Spinal cord (tissue), 10 donors: Measurements from ENCODE around the gene DMD. TPM values are rescaled to one million over a fixed set of nuclear protein-coding genes. Genes with fewer than 3 reads are reported as not detected.

Source experiments
- DNase-seq, 6 donors: peaks; one replicate each; pipeline versions ENCODE4 v3.0.0 to v3.0.0-alpha.2; 2013 to 2015; ENCODE audit warnings: low spot score in 6 of 6, low read depth in 4 of 6
- H3K27ac ChIP-seq: one replicate; pipeline ENCODE4 v1.5.1; 2013; ENCODE audit warnings: low read depth, low read length, control low read depth
- H3K27me3 ChIP-seq: one replicate; pipeline ENCODE4 v1.6.1; 2013; ENCODE audit warnings: low read length; ENCODE audit not compliant: control insufficient read depth, insufficient read depth
- H3K36me3 ChIP-seq: one replicate; pipeline ENCODE4 v1.6.1; 2013; ENCODE audit warnings: low read length; ENCODE audit not compliant: control insufficient read depth, insufficient read depth
- H3K4me1 ChIP-seq: one replicate; pipeline ENCODE4 v1.6.1; 2013; ENCODE audit warnings: low read length; ENCODE audit not compliant: control insufficient read depth, insufficient read depth
- H3K4me3 ChIP-seq: one replicate; pipeline ENCODE4 v1.5.1; 2013; ENCODE audit warnings: low read depth, low read length, control low read depth
- H3K9me3 ChIP-seq: one replicate; pipeline ENCODE4 v1.6.1; 2013; ENCODE audit warnings: low read length; ENCODE audit not compliant: control insufficient read depth, insufficient read depth
- WGBS: methylation state at CpG from one replicate; pipeline ENCODE4 v1.1.5; 2013; ENCODE audit warnings: missing lambda C conversion rate; ENCODE audit not compliant: insufficient coverage; 5-methylcytosine and 5-hydroxymethylcytosine counted together
- polyA plus RNA-seq, 2 donors: library from polyadenylated mRNA; unstranded; fragments of 120-200 nt; gene quantifications; one replicate each; pipeline ENCODE4 v1.2.1, GENCODE V29; 2013; ENCODE audit not compliant: insufficient read length in 2 of 2
- total RNA-seq, 2 donors: library from RNA; depleted of rRNA in 1 of 2; stranded (reverse); fragments of 120-200 nt in 1 of 2; fragments of >200 nt in 1 of 2; gene quantifications; one replicate each; pipeline versions ENCODE4 v1.2.3 to v1.2.4, GENCODE V29; 2013 to 2014
- donor health status: healthy.

DMD gene
- total and polyA plus RNA-seq, 4 donors = 28.4 to 112 (median 41.9) TPM

- no peak for DNase-seq
- Histone ChIP-seq H3K4me3 (no peak overlapping the region), H3K4me1 (no peaks in the 10 kb centered on the region), H3K9me3 (no peaks in the 10 kb centered on the region), H3K27me3 (no peaks in the 10 kb centered on the region), H3K27ac (no peak overlapping the region), H3K36me3 (no peaks in the 10 kb centered on the region)
- WGBS = 40% methylated on average over 1 of the region's 2 CpGs
These were observed 1984.1 kb downstream of the DMD start for GRCh38 chrX:31227250-31227649.

GRCh38 chrX:31225819-31226218 is 1985.5 kb downstream of the DMD start:
- WGBS = no CpG with 5 or more reads among the region's 2 CpGs
- Histone ChIP-seq H3K4me1 (no peaks in the 10 kb centered on the region), H3K27me3 (no peaks in the 10 kb centered on the region), H3K27ac (no peak overlapping the region), H3K36me3 (no peaks in the 10 kb centered on the region), H3K4me3 (no peak overlapping the region), H3K9me3 (no peaks in the 10 kb centered on the region)
- DNase-seq = no peak

- Histone ChIP-seq H3K4me1 (no peaks in the 10 kb centered on the region), H3K36me3 (no peaks in the 10 kb centered on the region), H3K9me3 (no peaks in the 10 kb centered on the region), H3K27me3 (peaks cover 2% of the 10 kb centered on the region), H3K4me3 (no peak overlapping the region), H3K27ac (no peak overlapping the region)
- DNase-seq = no peak
- WGBS = no CpG with 5 or more reads among the region's 5 CpGs
These were observed 1986.9 kb downstream of the DMD start for GRCh38 chrX:31224381-31225012.

GRCh38 chrX:31223817-31224216 is 1987.5 kb downstream of the DMD start:
- DNase-seq = no peak
- Histone ChIP-seq H3K27me3 (peaks cover 2% of the 10 kb centered on the region), H3K9me3 (no peaks in the 10 kb centered on the region), H3K4me3 (no peak overlapping the region), H3K36me3 (no peaks in the 10 kb centered on the region), H3K4me1 (no peaks in the 10 kb centered on the region), H3K27ac (no peak overlapping the region)
- WGBS = no CpG with 5 or more reads among the region's 3 CpGs

GRCh38 chrX:31222946-31223345 is 1988.4 kb downstream of the DMD start:
- no peaks in the 10 kb centered on the region for H3K4me1 ChIP-seq
- H3K4me3 ChIP-seq = no peak overlapping the region
- peaks cover 2% of the 10 kb centered on the region for H3K27me3 ChIP-seq
- 20% methylated on average over 1 of the region's 6 CpGs for WGBS
- no peak overlapping the region for H3K27ac ChIP-seq
- no peak for DNase-seq
- H3K9me3 ChIP-seq = no peaks in the 10 kb centered on the region
- H3K36me3 ChIP-seq = no peaks in the 10 kb centered on the region

- Histone ChIP-seq H3K36me3 (no peaks in the 10 kb centered on the region), H3K9me3 (no peaks in the 10 kb centered on the region), H3K4me3 (no peak overlapping the region), H3K27me3 (peaks cover 5% of the 10 kb centered on the region), H3K4me1 (no peaks in the 10 kb centered on the region), H3K27ac (no peak overlapping the region)
- 49% methylated on average over 6 of the region's 6 CpGs for WGBS
- no peak for DNase-seq
These were observed 1992.2 kb downstream of the DMD start for GRCh38 chrX:31219174-31219573.

- Histone ChIP-seq H3K27me3 (peaks cover 5% of the 10 kb centered on the region), H3K9me3 (no peaks in the 10 kb centered on the region), H3K27ac (no peak overlapping the region), H3K4me3 (no peak overlapping the region), H3K4me1 (no peaks in the 10 kb centered on the region), H3K36me3 (no peaks in the 10 kb centered on the region)
- no peak for DNase-seq
- no CpG with 5 or more reads among the region's 2 CpGs for WGBS
These were observed 1994.3 kb downstream of the DMD start for GRCh38 chrX:31217084-31217483.

GRCh38 chrX:31215277-31215815 is 1996.0 kb downstream of the DMD start:
- Histone ChIP-seq H3K9me3 (no peaks in the 10 kb centered on the region), H3K36me3 (no peaks in the 10 kb centered on the region), H3K27ac (no peak overlapping the region), H3K4me3 (no peak overlapping the region), H3K4me1 (no peaks in the 10 kb centered on the region), H3K27me3 (peaks cover 4% of the 10 kb centered on the region)
- DNase-seq = no peak
- 80% methylated on average over 1 of the region's 7 CpGs for WGBS

- peak in 2 of 6 donors; percentile 35 to 43 for DNase-seq
- H3K36me3 ChIP-seq = no peaks in the 10 kb centered on the region
- H3K27me3 ChIP-seq = peaks cover 4% of the 10 kb centered on the region
- no peak overlapping the region for H3K4me3 ChIP-seq
- no peak overlapping the region for H3K27ac ChIP-seq
- H3K9me3 ChIP-seq = no peaks in the 10 kb centered on the region
- no peaks in the 10 kb centered on the region for H3K4me1 ChIP-seq
These were observed 1997.4 kb downstream of the DMD start for GRCh38 chrX:31213941-31214340.
